ENCODE results near the gene CCDC91.

DNA sequence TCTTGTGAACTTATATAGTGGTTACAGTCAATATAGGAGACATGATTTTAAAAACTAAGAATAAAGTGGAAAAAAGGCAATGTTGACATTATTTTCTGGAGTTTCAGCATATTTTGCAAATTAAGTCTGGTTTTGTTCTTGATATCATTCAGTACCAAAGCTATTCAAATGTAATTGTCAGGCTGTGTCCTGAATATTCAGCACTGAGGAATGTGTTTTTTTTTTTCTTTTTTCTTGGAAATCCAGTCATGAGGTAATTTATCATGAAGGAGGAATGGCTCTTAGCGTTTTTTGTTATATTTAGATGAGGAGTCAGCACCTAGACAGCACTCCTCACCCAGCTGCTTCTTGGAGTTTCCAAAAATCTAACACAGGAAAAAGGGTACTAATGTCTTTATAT, 225.5 kb downstream of the CCDC91 start:
- TF ChIP-seq POLR2A (IDR thresholded peaks at IDR 0.05) = no peak
- TF ChIP-seq, protein P1, sequence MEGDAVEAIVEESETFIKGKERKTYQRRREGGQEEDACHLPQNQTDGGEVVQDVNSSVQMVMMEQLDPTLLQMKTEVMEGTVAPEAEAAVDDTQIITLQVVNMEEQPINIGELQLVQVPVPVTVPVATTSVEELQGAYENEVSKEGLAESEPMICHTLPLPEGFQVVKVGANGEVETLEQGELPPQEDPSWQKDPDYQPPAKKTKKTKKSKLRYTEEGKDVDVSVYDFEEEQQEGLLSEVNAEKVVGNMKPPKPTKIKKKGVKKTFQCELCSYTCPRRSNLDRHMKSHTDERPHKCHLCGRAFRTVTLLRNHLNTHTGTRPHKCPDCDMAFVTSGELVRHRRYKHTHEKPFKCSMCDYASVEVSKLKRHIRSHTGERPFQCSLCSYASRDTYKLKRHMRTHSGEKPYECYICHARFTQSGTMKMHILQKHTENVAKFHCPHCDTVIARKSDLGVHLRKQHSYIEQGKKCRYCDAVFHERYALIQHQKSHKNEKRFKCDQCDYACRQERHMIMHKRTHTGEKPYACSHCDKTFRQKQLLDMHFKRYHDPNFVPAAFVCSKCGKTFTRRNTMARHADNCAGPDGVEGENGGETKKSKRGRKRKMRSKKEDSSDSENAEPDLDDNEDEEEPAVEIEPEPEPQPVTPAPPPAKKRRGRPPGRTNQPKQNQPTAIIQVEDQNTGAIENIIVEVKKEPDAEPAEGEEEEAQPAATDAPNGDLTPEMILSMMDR (IDR thresholded peaks at IDR 0.05) = no peak
